HepG2 (cell line): ENCODE results near the gene ELAC2. TPM values are rescaled to one million over a fixed set of nuclear protein-coding genes. Genes with fewer than 3 reads are reported as not detected.

Experiments
- ATAC-seq: fragments of 200-7000 bp; cut with Tn5 transposase; 3 replicates; pipeline ENCODE4 v1.9.1; 2020; ENCODE audit warnings: mild to moderate bottlenecking, moderate library complexity
- BruUV-seq: library from RNA; stranded (reverse); fragments of 400-500 nt; replicated peaks from 2 replicates; lab custom pipeline; 2021; lab: Mats Ljungman, UMichigan
- CTCF ChIA-PET: fragments of 300-600 bp; formaldehyde crosslinking; extraction: SDS; loops from one replicate; lab custom pipeline; 2021; ENCODE audit warnings: low total read pairs, inconsistent platforms, low intra/inter-chr PET ratio; lab: Yijun Ruan, JAX
- POLR2A ChIA-PET: fragments of 350-600 bp; sonication (Branson Sonifier 250); formaldehyde crosslinking; loops from one replicate; lab custom pipeline; 2020; ENCODE audit warnings: antibody characterized with exemption, inconsistent platforms; lab: Yijun Ruan, JAX
- DNase-seq: peaks from one replicate; pipeline ENCODE4 v3.0.0-alpha.2; 2015; ENCODE audit warnings: low spot score
- FAIRE-seq: peaks from 3 replicates; lab custom pipeline; 2011; peaks lifted over from hg19 to GRCh38; lab: Jason Lieb, UNC
- H2AFZ ChIP-seq: one replicate; pipeline ENCODE4 v1.6.1; 2011; ENCODE audit warnings: low read length, inconsistent platforms
- H3K27ac ChIP-seq: fragments of 300-600 bp; 3 replicates; pipeline ENCODE4 v1.8.0; 2011; ENCODE audit warnings: mixed run types, mild to moderate bottlenecking, mixed read lengths, low read length, inconsistent platforms; ENCODE audit not compliant: insufficient read depth; ENCODE audit errors: extremely low read length
- H3K27me3 ChIP-seq, 2 experiments: fragments of 200-600 bp in 1 of 2; 2 replicates in 1 of 2; 3 replicates in 1 of 2; pipeline versions ENCODE4 v1.6.0 to v1.8.0; 2011; ENCODE audit warnings: low read length in 2 of 2, mild to moderate bottlenecking in 2 of 2, moderate library complexity in 2 of 2, inconsistent platforms in 1 of 2; ENCODE audit not compliant: insufficient read depth in 2 of 2, control insufficient read depth in 1 of 2
- H3K36me3 ChIP-seq, 2 experiments: fragments of 200-600 bp in 1 of 2; replicated peaks in 1 of 2; 2 replicates in 1 of 2; 3 replicates in 1 of 2; pipeline versions ENCODE4 v1.5.1 to v1.8.0; 2011; ENCODE audit warnings: low read length in 2 of 2, inconsistent platforms in 1 of 2; ENCODE audit not compliant: insufficient read depth in 2 of 2, control insufficient read depth in 1 of 2
- H3K4me1 ChIP-seq: 2 replicates; pipeline ENCODE4 v1.5.1; 2012; ENCODE audit warnings: low read length, inconsistent platforms; ENCODE audit not compliant: insufficient read depth
- H3K4me2 ChIP-seq: 2 replicates; pipeline ENCODE4 v1.6.0; 2011; ENCODE audit warnings: low read depth, low read length, inconsistent platforms
- H3K4me3 ChIP-seq, 3 experiments: fragments of 200-600 bp in 1 of 3; sonication (generic), shearing (Covaris generic) in 1 of 3; replicated peaks in 1 of 3; 2 replicates each; pipeline ENCODE4 v1.5.1; 2011 to 2016; ENCODE audit warnings: low read length in 3 of 3, inconsistent platforms in 2 of 3, low read depth in 2 of 3, mild to moderate bottlenecking in 2 of 3, control low read depth in 1 of 3, mixed read lengths in 1 of 3; ENCODE audit not compliant: insufficient read depth in 1 of 3
- H3K79me2 ChIP-seq: one replicate; pipeline ENCODE4 v1.6.1; 2011; ENCODE audit warnings: low read length, inconsistent platforms; ENCODE audit not compliant: insufficient read depth
- H3K9ac ChIP-seq: 2 replicates; pipeline ENCODE4 v1.6.0; 2011; ENCODE audit warnings: mild to moderate bottlenecking, low read depth, low read length, inconsistent platforms; ENCODE audit not compliant: insufficient read depth
- H3K9me3 ChIP-seq: 2 replicates; pipeline ENCODE4 v1.5.1; 2012; ENCODE audit warnings: mild to moderate bottlenecking, low read length
- H4K20me1 ChIP-seq: 2 replicates; pipeline ENCODE4 v1.6.0; 2011; ENCODE audit warnings: inconsistent platforms, mild to moderate bottlenecking, low read length, moderate library complexity; ENCODE audit not compliant: insufficient read depth
- RARG ChIP-seq: sonication (generic); formaldehyde crosslinking; IDR thresholded peaks from 2 replicates; pipeline ENCODE4 v1.4.0; 2020; ENCODE audit warnings: low read depth, mild to moderate bottlenecking, missing genetic modification reagents
- ZNF607 ChIP-seq: sonication (generic); formaldehyde crosslinking; IDR thresholded peaks from 2 replicates; pipeline ENCODE4 v1.5.1; 2020; ENCODE audit warnings: missing genetic modification reagents, mild to moderate bottlenecking, borderline replicate concordance
- WGBS: methylation state at CpG from one replicate; pipeline ENCODE4 v1.1.6; 2017; ENCODE audit warnings: low lambda C conversion rate; 5-methylcytosine and 5-hydroxymethylcytosine counted together
- in situ Hi-C: cut with HindIII; loops from 2 replicates; pipeline ENCODE4 v1.10.0; 2017; ENCODE audit warnings: low pct_unique_long_range_greater_than_20kb; ENCODE audit not compliant: extremely low pct_ligation_motif_present
- intact Hi-C: fragments of 100-400 bp; cut with micrococcal nuclease; formaldehyde crosslinking; loops from one replicate; pipeline ENCODE4 v1.10.0; 2022; ENCODE audit not compliant: unreplicated experiment
- polyA plus RNA-seq, 8 experiments: library from polyadenylated mRNA; depleted of rRNA in 3 of 8; stranded (reverse) in 7 of 8; unstranded in 1 of 8; fragments of >200 nt; fragmentation: Illumina TruSeq in 4 of 8; extraction: Trizol in 4 of 8; gene quantifications; 2 replicates each; pipeline versions ENCODE4 v1.2.1 to v1.2.3, GENCODE V29; 2011 to 2016; ENCODE audit warnings: low read depth in 4 of 8, missing spikeins in 1 of 8, mixed read lengths in 1 of 8; ENCODE audit not compliant: insufficient read depth in 1 of 8
- total RNA-seq, 5 experiments: library from RNA; depleted of rRNA; stranded (reverse); fragments of >200 nt; fragmentation: Illumina TruSeq; extraction: Trizol; gene quantifications; 2 replicates each; pipeline ENCODE4 v1.2.3, GENCODE V29; 2016; ENCODE audit warnings: low read depth in 1 of 5
- TF ChIP-seq, protein P1 (sequence below): IDR thresholded peaks from 2 replicates; pipeline ENCODE4 v1.6.1; 2016; ENCODE audit warnings: missing genetic modification reagents, missing compliant biosample characterization
- TF ChIP-seq, protein P2 (sequence below): sonication (generic); formaldehyde crosslinking; IDR thresholded peaks from 2 replicates; pipeline ENCODE4 v1.5.1; 2020; ENCODE audit warnings: mild to moderate bottlenecking, missing genetic modification reagents, moderate library complexity
- TF ChIP-seq, protein P3 (sequence below): sonication (generic); formaldehyde crosslinking; IDR thresholded peaks from 2 replicates; pipeline ENCODE4 v1.5.1; 2020; ENCODE audit warnings: missing genetic modification reagents, mild to moderate bottlenecking, borderline replicate concordance

Gene ELAC2
- total and polyA plus RNA-seq, 2 of the 13 experiments (the other 11 are each of a cell fraction or from before 2014, with no cell fraction given), result 35.6 to 50.4 TPM

DNA sequence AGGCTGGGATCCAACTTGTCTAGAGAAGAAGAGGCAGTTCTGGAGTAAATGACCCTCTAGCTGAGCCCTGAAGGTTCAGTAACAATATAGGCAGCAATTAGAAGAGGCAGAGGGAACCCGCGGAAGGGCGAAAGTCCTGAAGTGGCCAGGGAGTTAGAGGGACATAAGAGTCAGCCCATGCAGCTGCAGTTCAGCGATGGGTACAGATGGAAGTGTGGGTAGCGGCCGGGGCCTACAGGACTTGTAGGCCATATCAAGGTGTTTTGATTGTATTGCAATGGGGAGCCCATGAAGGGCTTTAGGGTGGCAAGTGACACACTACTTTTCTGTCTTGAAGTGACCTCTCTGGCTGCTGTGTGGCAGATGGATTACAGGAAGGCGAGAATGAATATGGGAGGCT, 3.0 kb downstream of the ELAC2 start (continued):
- TF ChIP-seq, protein P1, sequence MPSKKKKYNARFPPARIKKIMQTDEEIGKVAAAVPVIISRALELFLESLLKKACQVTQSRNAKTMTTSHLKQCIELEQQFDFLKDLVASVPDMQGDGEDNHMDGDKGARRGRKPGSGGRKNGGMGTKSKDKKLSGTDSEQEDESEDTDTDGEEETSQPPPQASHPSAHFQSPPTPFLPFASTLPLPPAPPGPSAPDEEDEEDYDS (CRISPR knock-in tag), result no peak
- TF ChIP-seq RARG (CRISPR knock-in tag), result no peak
- TF ChIP-seq, protein P2, sequence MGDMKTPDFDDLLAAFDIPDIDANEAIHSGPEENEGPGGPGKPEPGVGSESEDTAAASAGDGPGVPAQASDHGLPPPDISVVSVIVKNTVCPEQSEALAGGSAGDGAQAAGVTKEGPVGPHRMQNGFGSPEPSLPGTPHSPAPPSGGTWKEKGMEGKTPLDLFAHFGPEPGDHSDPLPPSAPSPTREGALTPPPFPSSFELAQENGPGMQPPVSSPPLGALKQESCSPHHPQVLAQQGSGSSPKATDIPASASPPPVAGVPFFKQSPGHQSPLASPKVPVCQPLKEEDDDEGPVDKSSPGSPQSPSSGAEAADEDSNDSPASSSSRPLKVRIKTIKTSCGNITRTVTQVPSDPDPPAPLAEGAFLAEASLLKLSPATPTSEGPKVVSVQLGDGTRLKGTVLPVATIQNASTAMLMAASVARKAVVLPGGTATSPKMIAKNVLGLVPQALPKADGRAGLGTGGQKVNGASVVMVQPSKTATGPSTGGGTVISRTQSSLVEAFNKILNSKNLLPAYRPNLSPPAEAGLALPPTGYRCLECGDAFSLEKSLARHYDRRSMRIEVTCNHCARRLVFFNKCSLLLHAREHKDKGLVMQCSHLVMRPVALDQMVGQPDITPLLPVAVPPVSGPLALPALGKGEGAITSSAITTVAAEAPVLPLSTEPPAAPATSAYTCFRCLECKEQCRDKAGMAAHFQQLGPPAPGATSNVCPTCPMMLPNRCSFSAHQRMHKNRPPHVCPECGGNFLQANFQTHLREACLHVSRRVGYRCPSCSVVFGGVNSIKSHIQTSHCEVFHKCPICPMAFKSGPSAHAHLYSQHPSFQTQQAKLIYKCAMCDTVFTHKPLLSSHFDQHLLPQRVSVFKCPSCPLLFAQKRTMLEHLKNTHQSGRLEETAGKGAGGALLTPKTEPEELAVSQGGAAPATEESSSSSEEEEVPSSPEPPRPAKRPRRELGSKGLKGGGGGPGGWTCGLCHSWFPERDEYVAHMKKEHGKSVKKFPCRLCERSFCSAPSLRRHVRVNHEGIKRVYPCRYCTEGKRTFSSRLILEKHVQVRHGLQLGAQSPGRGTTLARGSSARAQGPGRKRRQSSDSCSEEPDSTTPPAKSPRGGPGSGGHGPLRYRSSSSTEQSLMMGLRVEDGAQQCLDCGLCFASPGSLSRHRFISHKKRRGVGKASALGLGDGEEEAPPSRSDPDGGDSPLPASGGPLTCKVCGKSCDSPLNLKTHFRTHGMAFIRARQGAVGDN (CRISPR knock-in tag), result no peak
- TF ChIP-seq, protein P3, sequence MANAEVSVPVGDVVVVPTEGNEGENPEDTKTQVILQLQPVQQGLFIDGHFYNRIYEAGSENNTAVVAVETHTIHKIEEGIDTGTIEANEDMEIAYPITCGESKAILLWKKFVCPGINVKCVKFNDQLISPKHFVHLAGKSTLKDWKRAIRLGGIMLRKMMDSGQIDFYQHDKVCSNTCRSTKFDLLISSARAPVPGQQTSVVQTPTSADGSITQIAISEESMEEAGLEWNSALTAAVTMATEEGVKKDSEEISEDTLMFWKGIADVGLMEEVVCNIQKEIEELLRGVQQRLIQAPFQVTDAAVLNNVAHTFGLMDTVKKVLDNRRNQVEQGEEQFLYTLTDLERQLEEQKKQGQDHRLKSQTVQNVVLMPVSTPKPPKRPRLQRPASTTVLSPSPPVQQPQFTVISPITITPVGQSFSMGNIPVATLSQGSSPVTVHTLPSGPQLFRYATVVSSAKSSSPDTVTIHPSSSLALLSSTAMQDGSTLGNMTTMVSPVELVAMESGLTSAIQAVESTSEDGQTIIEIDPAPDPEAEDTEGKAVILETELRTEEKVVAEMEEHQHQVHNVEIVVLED, result no peak

DNA sequence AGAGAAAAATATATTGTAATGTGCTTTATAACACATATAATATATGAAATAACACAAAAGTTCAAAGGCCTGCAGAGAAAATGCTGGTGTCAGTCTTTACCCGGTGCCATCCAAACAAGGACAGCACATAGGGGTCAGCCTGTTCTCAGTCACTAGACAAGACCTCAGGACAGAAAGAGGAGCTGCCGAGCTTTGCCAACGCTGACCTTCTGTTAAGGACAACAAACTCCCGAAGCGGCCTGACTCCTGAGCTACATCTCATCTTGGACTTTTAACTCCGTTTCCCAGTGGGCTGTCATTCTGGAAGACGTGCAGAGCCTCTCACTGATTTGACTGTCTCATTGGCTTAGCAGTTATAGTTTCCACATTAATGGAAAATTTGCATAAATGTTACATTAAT, 6.9 kb downstream of the ELAC2 start:
- H3K9ac ChIP-seq, result no peak overlapping the region
- H3K4me1 ChIP-seq, result peaks cover 2% of the 10 kb centered on the region
- H3K4me2 ChIP-seq, result no peak overlapping the region
- no peak overlapping the region for H3K27ac ChIP-seq
- TF ChIP-seq ZNF607, result no peak
- ChIA-PET POLR2A (no interaction called here), CTCF (no interaction called here)
- FAIRE-seq (no peak), DNase-seq (no peak), ATAC-seq (no peak)
- no peak overlapping the region for H3K4me3 ChIP-seq
- WGBS, result 84% methylated on average over 5 of the region's 7 CpGs
- no peaks in the 10 kb centered on the region for H3K79me2 ChIP-seq
- no peaks in the 10 kb centered on the region for H3K27me3 ChIP-seq
- no peak overlapping the region for H2AFZ ChIP-seq
- no TSS peak for BruUV-seq
- no peaks in the 10 kb centered on the region for H4K20me1 ChIP-seq
- peaks cover 22 to 67% of the 10 kb centered on the region in 2 experiments for H3K36me3 ChIP-seq
- in situ Hi-C loops, result no loop called here
- intact Hi-C loops, result no loop called here
- no peaks in the 10 kb centered on the region for H3K9me3 ChIP-seq
